GM12801 (cell line): ENCODE data around the gene NCBP1.
A peak's percentile ranks its signal among the peaks of the same experiment; 100 is the strongest.

Experiments used
- TF ChIP-seq, protein P1 (sequence below): IDR thresholded peaks from one replicate; pipeline ENCODE4 v1.5.1; 2011; ENCODE audit warnings: control low read depth; ENCODE audit not compliant: insufficient read length; ENCODE audit errors: extremely low read depth

Gene NCBP1

DNA sequence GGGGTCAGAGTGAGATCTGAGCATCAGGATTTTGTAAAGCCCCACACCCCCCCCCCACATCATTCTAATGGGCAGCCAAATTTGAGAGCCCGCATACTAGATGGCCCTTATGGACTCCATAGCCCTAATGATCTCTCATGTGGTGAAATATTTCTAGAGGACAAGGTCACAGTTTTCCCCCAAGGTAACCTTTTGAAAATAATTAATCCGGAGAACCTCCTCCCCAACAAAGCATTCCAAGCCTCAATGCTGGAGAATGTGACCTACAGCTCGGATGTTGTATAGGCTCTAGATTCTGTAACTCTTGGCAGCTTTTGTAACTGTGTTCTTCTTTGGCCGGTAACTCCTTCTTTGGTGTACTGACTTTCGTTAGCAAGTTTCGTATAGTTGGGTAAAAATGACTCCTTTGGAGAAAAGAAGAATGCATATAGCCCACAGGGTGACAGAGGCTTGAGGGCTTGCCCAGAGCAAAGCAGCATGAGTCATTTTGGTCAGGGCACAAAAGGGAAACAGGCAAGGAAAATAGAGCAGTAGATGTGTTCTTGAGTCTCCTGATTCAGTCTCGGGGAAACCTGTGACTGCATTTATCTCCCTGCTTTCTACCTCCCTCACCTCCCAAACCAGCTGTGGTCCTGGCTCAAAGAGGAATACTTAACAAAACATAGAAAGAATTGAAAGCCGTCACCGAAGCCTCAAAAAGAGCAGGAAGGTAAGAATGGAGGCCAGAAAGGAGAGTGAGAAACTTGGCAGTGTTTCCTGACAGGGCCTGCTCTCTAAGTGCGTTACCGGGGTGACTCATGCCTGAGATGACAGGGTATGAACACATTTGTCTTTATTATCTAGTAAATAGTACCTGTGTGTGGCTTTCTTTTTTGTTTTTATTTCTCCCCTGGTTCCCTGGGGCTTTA is 70.1 kb downstream of the NCBP1 start:
- TF ChIP-seq, protein P1, sequence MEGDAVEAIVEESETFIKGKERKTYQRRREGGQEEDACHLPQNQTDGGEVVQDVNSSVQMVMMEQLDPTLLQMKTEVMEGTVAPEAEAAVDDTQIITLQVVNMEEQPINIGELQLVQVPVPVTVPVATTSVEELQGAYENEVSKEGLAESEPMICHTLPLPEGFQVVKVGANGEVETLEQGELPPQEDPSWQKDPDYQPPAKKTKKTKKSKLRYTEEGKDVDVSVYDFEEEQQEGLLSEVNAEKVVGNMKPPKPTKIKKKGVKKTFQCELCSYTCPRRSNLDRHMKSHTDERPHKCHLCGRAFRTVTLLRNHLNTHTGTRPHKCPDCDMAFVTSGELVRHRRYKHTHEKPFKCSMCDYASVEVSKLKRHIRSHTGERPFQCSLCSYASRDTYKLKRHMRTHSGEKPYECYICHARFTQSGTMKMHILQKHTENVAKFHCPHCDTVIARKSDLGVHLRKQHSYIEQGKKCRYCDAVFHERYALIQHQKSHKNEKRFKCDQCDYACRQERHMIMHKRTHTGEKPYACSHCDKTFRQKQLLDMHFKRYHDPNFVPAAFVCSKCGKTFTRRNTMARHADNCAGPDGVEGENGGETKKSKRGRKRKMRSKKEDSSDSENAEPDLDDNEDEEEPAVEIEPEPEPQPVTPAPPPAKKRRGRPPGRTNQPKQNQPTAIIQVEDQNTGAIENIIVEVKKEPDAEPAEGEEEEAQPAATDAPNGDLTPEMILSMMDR, result no peak

DNA sequence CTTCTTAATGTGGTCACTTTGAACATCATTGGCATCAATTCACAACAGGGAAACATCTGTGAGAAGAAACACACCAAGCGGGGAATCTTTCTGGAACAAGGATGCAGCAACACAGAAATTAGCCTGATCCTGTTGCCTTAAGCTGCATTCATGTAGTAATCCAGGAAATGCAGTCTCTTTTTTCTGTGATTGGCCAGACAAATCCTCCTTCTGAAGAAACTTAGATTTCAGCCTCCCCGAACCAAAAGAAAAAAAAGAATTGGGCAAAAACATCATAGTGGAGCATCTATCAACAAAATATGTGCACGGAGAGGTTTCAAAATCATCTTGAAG is 70.7 kb downstream of the NCBP1 start:
- TF ChIP-seq, protein P1, result no peak

DNA sequence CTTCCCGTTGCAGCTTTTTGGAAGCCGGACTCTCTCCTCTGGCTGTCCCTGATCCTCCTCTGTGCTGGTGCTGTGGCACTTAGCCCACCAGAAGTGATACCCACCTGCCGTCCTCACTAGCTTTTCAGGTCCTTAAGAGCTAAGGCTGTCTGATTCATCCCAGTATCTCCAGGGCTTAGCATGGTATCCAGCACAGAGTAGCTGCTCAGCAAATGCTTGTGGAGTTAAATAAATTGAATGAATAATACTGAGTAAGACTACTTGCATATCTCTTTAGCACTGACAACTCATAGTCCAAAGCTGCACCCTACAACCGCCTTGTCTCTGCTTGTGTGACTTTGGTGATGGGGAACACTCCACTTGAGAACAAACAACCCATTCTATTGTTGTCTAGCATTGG is 71.2 kb downstream of the NCBP1 start:
- TF ChIP-seq, protein P1, result no peak

- TF ChIP-seq, protein P1, result no peak
Observed at GRCh38 chr9:97705354-97705950, 71.8 kb downstream of the NCBP1 start.

- TF ChIP-seq, protein P1, result no peak
Observed at GRCh38 chr9:97706246-97706645, 72.6 kb downstream of the NCBP1 start.

GRCh38 chr9:97710356-97711222 is 77.0 kb downstream of the NCBP1 start:
- TF ChIP-seq, protein P1, result peak; percentile 51

GRCh38 chr9:97711223-97711626 is 77.6 kb downstream of the NCBP1 start:
- TF ChIP-seq, protein P1, result no peak
